GM19193 (cell line): ENCODE data around the gene APRT.

Source experiments
- POLR2A ChIP-seq: IDR thresholded peaks from 4 replicates; pipeline ENCODE4 v1.6.1; 2011; ENCODE audit not compliant: insufficient read depth, insufficient read length; ENCODE audit errors: extremely low read depth

Gene APRT

GRCh38 chr16:88819126-88819525 lies 7.4 kb upstream of the APRT start:
- TF ChIP-seq POLR2A, result no peak

GRCh38 chr16:88818575-88818874 lies 6.8 kb upstream of the APRT start:
- no peak for TF ChIP-seq POLR2A

DNA sequence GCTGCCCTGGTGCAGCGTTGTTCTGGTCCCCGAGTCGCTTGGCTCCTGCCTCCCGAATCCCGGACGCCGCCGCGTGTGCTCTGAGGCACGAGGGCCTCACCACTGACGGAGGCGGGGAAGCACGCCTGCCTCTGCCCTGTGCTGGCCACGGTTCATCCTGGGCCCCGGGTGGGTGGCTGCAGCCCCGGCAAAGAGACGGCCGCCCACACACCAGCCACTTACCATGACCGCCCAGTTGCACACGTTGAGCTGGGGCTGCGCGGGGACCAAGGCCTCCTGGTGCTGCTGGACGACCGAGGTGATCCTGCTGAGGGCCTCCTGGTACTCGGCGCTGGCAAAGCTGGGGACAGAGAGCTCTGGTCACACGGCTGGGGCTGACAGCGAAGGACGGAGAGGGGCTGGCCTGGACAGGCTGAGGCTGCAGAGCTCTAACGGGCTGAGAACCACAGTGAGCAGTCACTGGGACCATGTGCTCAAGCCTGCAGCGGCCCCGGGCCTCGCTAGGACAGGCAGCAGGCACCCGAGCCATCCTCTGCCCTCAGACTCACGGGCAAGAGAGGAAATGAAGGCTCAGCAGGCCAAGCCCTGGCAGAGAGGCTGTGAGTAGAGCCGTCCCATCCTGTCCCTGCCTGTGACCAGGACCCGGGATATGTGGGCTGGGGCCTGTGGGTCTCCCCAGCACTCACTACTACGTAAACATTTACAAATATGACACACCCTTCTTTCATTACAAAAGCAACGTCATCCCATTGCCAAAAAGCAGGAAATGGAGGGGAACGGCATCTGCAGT lies 6.3 kb upstream of the APRT start:
- TF ChIP-seq POLR2A, result no peak

GRCh38 chr16:88816736-88817535 lies 5.2 kb upstream of the APRT start:
- no peak for TF ChIP-seq POLR2A

GRCh38 chr16:88815901-88816589 lies 4.3 kb upstream of the APRT start:
- TF ChIP-seq POLR2A, result no peak

- TF ChIP-seq POLR2A, result no peak
Measured at GRCh38 chr16:88815227-88815626, 3.5 kb upstream of the APRT start.

DNA sequence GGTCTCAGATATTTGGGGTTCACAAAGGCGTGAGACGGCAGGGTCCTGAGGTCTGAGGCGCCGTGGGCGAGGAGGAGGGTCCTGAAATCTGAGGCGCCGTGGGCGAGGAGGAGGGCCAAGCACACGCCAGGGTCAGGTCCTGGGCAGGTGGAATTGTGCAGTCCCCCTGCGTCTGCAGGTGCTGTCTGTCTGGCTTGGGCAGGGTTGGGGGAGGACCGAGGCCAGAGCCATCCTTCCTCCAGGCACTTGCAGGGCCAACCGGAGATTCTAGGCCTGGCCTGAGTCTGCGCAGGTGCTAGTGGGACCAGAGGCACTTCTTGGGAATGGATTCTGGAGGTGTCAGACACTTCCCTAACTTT lies 2.4 kb upstream of the APRT start:
- TF ChIP-seq POLR2A, result no peak

- no peak for TF ChIP-seq POLR2A
Measured at GRCh38 chr16:88813269-88814143, 1.8 kb upstream of the APRT start.

GRCh38 chr16:88812513-88813268 lies 963 bp upstream of the APRT start:
- no peak for TF ChIP-seq POLR2A

GRCh38 chr16:88810912-88811768 lies 588 bp downstream of the APRT start:
- TF ChIP-seq POLR2A, result peak; percentile 72

DNA sequence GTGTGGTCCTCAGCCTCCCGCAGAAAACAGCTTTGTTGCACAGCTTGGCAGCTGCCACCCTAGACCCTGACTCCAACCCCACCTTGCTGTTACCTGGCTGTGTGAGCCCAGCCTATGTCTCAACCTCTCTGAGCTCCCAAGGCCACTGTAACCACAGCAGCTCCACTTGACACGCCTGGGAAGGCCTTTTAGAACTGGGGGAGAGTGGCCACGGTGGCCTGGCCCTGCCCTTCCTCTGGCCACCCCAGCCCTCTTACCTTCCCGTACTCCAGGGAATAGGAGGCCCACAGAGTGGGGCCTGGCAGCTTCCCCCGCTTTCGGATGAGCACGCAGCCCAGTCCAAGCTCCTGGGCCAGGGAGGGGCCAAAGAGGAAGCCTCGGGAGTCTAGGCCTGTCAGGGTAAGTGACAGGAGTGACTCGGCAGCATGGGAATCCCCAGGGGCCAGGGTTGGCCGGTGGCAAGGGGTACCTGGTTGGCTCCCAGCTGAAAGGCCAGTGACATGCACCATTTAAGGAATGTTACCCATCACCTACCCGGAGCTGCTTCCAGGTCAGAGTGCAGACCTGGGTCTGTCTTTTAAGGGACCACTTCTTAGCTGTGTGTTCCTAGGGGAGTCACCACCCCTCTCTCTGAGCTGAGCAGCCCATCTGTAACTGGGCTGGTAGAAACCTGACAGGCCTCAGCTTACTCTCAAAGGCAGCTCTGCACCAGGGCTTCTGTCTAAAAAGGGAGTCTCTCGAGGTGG lies 1.4 kb downstream of the APRT start:
- TF ChIP-seq POLR2A, result peak; percentile 26

DNA sequence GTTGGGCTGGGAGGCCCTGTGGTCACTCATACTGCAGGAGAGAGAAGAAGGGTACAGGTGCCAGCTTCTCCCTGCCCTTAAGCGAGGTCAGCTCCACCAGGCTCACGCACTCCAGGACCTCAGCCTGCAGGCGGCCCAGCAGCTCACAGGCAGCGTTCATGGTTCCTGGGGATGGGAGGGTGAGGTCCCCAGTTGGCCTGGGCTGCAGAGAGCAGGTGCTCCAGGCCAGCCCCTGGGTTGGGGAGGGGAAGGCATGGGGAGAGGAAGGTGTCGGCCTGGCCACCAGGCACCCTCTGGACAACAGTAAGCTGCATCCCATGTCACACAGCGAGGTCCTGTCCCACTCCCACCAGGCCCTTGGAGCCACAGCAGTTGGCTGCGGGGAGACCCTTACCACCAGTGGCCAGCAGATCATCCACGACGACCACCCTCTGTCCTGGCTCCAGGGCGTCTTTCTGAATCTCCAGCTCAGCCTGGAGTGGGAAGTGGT lies 2.0 kb downstream of the APRT start:
- TF ChIP-seq POLR2A, result no peak
